RKO (cell line): ENCODE data around the gene ANKLE2.

Experiments used
- DNase-seq: peaks from one replicate; pipeline ENCODE4 v3.0.0-alpha.2; 2016; ENCODE audit warnings: low spot score

Gene ANKLE2

DNA sequence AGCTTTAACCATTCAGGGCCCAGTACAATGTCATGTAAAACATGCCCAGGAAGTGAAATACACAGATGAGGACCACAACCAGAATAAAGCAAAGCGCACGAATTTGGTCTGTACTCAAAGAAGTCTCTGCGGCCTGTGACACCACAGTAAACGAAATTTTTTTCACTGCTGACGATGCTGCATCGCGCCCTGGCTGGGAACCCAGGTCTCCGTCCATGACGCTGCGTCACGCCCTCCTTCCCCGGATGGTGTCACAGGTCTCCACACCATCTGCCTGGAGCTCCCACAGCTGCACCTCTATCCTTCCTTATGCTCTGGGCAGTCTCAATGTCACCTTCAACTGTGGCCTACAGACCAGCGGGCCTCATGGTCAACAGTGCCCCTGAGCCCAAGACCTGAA, 17.8 kb downstream of the ANKLE2 start:
- no peak for DNase-seq

- no peak for DNase-seq
These were observed 20.0 kb downstream of the ANKLE2 start for GRCh38 chr12:132741620-132742019.

DNA sequence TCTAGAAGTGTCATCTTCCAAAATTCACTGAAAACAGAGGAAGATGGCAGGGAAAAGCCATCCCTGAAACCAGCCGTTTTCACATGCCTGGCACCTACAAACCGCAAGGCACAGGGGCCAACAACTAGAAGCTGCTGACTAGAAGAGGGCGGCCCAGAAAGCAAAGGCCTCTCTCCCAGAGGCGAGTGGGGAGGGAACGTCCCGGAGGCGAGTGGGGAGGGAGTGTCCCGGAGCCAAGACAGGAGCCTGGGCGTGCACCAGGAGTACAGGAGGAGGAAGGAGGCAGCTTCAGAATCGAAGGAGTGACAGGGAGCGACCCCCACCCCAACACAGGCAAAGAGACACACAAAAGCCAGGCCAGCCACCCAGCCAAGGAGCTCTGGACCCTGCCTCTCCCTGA, 21.0 kb downstream of the ANKLE2 start:
- no peak for DNase-seq

DNA sequence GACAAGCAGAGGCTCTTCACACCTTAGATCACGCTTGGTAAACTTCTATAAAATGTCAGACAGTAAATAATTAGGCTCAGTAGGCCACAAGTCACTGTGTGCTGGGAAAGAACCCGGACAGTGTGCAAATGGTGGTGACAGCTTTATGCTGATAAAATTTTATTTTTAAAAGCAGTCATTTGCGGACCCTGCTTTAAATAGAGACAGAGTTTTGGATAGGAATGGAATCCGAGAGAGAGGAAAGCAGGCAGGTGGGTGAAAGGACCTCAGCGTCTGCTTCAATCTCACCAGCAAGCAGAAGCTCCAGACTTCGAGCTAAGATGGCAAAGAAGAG, 21.4 kb downstream of the ANKLE2 start:
- no peak for DNase-seq

DNA sequence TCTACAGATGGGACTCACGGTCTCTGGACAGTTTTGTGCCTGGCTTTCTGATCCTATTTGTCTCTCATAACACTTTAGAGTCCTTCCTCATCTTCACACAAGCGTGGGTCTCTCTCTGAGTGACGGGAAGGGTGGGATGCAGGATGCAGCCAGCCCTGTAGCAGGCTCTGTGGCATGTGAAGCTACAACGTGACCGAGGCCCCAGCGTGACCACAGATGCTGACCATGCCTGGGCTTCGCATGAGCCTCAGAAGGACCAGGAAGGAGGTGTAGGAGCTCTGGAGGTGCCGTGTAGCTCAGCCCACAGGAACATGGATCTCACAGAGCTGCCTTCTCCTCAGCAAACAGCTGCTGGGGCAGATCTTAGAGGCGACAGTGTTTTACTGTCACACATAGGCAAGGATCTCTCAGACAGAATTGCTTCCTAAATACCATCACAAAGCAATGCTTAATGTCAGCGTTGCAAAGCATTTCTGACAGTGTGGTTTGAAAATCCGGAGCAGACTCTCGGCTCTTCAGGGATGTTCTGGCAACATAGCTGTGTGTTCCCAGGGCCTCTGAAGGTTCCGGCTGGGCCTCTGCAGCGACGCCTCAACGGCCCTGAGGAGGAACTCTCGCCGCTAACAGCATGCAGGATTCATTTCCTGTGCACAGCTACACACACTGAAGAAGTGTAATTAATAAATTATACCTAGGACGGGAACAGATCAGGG, 21.9 kb downstream of the ANKLE2 start:
- no peak for DNase-seq

GRCh38 chr12:132736913-132737312, 24.7 kb downstream of the ANKLE2 start:
- DNase-seq, result no peak

- DNase-seq, result no peak
These were observed 25.3 kb downstream of the ANKLE2 start for GRCh38 chr12:132736378-132736777.

- DNase-seq, result no peak
These were observed 26.1 kb downstream of the ANKLE2 start for GRCh38 chr12:132735496-132735895.

- no peak for DNase-seq
These were observed 27.4 kb downstream of the ANKLE2 start for GRCh38 chr12:132734206-132734605.

- DNase-seq, result no peak
These were observed 30.1 kb downstream of the ANKLE2 start for GRCh38 chr12:132731574-132731973.

- no peak for DNase-seq
These were observed 31.3 kb downstream of the ANKLE2 start for GRCh38 chr12:132730353-132730752.

DNA sequence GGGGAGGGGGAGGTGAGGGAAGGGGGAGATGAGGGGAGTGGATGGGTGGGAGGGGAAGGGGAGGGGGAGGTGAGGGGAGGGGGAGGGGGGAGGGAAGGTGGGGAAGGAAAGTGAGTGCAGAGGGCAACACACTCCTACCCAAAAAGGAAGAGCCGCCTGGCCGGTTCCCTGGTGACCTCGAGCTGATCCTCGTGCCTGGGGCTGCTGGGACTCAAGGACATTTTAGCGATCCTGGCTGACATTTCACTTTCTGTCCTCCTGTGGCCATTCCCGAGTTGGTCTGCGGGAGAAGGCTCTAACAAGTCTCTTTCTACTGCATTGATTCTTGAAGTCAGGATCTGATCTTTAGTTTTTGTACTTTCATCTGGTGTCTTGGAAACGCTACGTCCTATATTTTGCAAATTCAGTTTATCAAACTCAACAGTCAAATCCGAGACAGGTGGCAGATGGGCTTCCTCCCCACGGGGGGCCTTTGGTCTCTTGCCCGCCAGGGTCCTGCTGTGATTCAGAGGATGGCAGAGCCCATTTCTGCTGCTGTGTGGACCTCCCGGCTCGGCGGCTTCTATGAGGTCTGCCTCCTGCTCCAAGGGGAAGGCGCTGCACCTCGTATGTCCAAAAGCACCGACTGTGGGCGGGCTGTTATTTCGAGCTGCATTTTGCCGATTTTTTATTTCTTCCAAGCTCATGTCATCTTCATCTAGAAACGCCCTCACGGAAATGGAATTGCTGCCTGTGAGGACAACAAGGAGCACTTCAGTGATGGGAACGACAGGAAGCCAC, 31.9 kb downstream of the ANKLE2 start:
- no peak for DNase-seq

- no peak for DNase-seq
These were observed 33.1 kb downstream of the ANKLE2 start for GRCh38 chr12:132728502-132728901.

GRCh38 chr12:132727091-132727794, 34.4 kb downstream of the ANKLE2 start:
- no peak for DNase-seq

DNA sequence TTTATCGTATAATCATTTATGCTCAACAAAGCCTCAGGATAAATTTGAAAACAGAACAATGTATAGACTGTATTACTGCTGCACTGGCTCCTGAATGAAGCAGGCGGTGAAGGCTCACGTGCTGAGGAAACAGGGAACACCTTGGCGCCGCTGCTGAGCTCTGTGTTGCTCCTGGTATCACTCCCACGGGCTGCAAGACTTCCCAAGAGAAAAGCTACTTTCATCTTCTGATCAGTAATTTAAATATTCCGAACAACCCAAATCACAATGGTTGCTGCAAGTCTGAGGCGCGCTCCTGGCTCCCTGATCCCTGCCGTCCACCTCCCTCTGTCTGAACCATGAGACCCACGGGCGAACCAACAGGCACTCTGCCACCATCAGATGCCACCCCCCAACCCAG, 35.2 kb downstream of the ANKLE2 start:
- DNase-seq, result no peak

DNA sequence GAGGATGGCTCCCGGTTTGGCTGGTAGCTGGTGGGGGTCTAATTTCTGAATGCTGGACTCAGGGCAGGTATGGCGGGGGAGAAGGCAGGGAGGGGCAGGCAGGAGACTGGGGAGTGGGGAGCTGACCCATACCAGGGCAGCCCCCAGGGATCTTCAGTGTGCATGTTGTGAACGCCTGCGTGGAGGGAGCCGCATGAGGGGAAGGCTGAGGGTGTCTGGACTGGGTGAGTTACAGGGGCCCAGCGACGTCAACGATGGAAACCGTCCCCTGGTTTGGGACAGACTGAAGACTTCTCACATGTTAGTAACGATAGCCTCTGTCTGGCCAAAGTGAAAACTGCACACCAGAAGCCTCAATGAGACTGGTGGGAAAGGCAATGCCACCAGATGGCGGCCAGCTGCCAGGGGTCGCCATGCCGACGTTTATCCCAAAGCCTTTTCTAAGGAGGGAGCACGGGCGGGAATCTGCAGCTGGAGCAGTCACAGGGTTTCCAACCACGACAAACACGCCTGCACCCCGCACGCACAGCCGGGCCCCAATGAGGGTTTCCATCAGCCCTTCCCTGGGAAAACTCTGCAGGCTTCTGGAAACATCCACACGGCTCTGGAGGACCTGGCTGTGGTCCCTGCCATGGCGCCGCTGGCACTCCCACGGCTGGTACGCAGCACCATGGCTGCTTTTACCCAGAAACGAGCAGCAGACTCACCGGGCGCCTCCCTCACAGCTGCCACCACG, 37.0 kb downstream of the ANKLE2 start:
- DNase-seq, result no peak

GRCh38 chr12:132723764-132724140, 37.9 kb downstream of the ANKLE2 start:
- DNase-seq, result no peak

DNA sequence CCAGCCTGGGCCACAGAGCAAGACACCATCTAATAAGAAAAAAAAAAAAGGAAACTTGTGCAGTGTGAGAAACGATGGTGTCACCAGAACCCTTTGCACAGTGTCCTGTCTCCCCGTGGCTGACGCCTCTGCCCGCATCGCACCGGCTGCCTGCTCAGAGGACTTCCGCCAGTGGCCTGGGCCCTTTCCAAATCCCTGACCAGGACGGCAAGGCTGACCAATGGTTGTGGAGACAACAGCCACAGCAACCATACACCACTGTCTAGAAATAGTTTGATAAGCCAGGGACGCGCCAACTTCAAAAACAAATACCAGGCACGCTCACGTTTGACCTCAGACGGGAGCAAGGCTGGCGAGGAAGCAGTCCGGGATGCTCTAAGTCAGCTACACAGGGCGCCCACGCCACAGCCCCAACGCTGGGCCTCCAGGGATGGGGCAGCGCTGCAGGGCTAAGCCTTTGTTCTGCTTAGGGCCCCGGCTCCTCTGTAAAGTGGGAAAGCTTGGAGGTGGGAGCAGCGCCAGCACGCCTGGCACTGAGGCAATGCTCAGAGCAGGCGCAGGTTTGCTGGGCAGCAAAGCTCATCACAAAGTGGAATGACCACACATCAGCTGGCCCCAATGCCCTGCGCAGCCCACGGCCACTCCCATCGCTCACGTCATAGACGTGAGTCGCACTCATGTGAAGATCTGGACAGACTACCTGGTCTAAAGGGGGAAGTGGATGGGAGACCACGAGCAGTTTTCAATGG, 38.4 kb downstream of the ANKLE2 start:
- no peak for DNase-seq

- no peak for DNase-seq
These were observed 40.9 kb downstream of the ANKLE2 start for GRCh38 chr12:132720606-132721345.

DNA sequence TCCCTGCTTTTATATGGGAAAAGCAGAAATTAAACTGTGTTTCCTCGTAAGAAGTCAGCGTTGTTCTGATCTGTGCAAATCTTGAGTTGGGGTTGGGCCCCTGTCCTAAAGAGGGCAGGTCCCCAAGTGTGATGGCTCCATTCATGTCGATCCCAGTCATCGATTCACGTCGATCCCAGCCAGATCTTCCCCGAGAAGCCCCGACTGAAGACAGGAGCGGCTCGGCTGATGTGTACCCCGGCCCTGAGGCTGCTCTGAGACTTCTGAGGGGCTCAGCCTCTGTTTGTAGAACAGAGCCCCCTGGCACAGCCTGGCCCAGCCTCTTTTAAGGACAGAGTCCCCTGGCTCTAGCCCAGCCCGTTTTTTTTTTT, 41.7 kb downstream of the ANKLE2 start:
- DNase-seq, result no peak
